ENCODE measurements around the gene C3orf22.

- TF ChIP-seq, protein P1, sequence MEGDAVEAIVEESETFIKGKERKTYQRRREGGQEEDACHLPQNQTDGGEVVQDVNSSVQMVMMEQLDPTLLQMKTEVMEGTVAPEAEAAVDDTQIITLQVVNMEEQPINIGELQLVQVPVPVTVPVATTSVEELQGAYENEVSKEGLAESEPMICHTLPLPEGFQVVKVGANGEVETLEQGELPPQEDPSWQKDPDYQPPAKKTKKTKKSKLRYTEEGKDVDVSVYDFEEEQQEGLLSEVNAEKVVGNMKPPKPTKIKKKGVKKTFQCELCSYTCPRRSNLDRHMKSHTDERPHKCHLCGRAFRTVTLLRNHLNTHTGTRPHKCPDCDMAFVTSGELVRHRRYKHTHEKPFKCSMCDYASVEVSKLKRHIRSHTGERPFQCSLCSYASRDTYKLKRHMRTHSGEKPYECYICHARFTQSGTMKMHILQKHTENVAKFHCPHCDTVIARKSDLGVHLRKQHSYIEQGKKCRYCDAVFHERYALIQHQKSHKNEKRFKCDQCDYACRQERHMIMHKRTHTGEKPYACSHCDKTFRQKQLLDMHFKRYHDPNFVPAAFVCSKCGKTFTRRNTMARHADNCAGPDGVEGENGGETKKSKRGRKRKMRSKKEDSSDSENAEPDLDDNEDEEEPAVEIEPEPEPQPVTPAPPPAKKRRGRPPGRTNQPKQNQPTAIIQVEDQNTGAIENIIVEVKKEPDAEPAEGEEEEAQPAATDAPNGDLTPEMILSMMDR (conservative IDR thresholded peaks at IDR 0.05 in 1 of 2, IDR thresholded peaks at IDR 0.05 in 1 of 2; ENCODE audit: low read depth in 1 of 2, low read length in 2 of 2): no peak
- no peak for TF ChIP-seq EZH2 (IDR thresholded peaks at IDR 0.05; ENCODE audit: low read length, missing control alignments)
Measured at GRCh38 chr3:126503701-126504100, 55.0 kb downstream of the C3orf22 start.
